ENCODE data around the gene SLC7A10.
"Not testable (repeated sequence)": the region's sequence is repeated elsewhere in the genome, so short reads cannot be mapped to it uniquely, and the experiment has no call there.

The SLC7A10 gene

GRCh38 chr19:33215438-33216197, 10.0 kb downstream of the SLC7A10 start:
- no peak for DNase-seq
- Mint-ChIP-seq H3K4me3 (no peak overlapping the region), H3K36me3 (ENCODE audit: low read depth) (no peaks in the 10 kb centered on the region), H3K27me3 (ENCODE audit: low read depth, poor library complexity) (peaks cover 27% of the 10 kb centered on the region), H3K9me3 (no peaks in the 10 kb centered on the region), H3K4me1 (no peaks in the 10 kb centered on the region), H3K27ac (no peak overlapping the region)
- TF ChIP-seq CTCF (IDR thresholded peaks at IDR 0.05): no peak

GRCh38 chr19:33214596-33214995, 11.1 kb downstream of the SLC7A10 start:
- H3K4me3 Mint-ChIP-seq: no peak overlapping the region
- no peak overlapping the region for H3K27ac Mint-ChIP-seq
- peak; percentile 41 for DNase-seq
- H3K36me3 Mint-ChIP-seq (ENCODE audit: low read depth): no peaks in the 10 kb centered on the region
- H3K27me3 Mint-ChIP-seq (ENCODE audit: low read depth, poor library complexity): peaks cover 19% of the 10 kb centered on the region
- no peaks in the 10 kb centered on the region for H3K4me1 Mint-ChIP-seq
- peak; percentile 22 for TF ChIP-seq CTCF (IDR thresholded peaks at IDR 0.05)
- no peaks in the 10 kb centered on the region for H3K9me3 Mint-ChIP-seq

GRCh38 chr19:33212436-33213172, 13.0 kb downstream of the SLC7A10 start:
- DNase-seq: no peak
- peaks cover 12% of the 10 kb centered on the region for H3K27me3 Mint-ChIP-seq (ENCODE audit: low read depth, poor library complexity)
- H3K36me3 Mint-ChIP-seq (ENCODE audit: low read depth): no peaks in the 10 kb centered on the region
- no peak overlapping the region for H3K4me3 Mint-ChIP-seq
- TF ChIP-seq CTCF (IDR thresholded peaks at IDR 0.05): no peak
- no peaks in the 10 kb centered on the region for H3K9me3 Mint-ChIP-seq
- H3K4me1 Mint-ChIP-seq: no peaks in the 10 kb centered on the region
- no peak overlapping the region for H3K27ac Mint-ChIP-seq

- Mint-ChIP-seq H3K4me3 (no peak overlapping the region), H3K27ac (no peak overlapping the region), H3K36me3 (ENCODE audit: low read depth) (no peaks in the 10 kb centered on the region), H3K4me1 (no peaks in the 10 kb centered on the region), H3K27me3 (ENCODE audit: low read depth, poor library complexity) (peaks cover 5% of the 10 kb centered on the region), H3K9me3 (no peaks in the 10 kb centered on the region)
- no peak for TF ChIP-seq CTCF (IDR thresholded peaks at IDR 0.05)
- DNase-seq: no peak
Observed at GRCh38 chr19:33211794-33212435, 13.7 kb downstream of the SLC7A10 start.

- Mint-ChIP-seq H3K9me3 (no peaks in the 10 kb centered on the region), H3K4me3 (no peak overlapping the region)
Observed at GRCh38 chr19:33210266-33210940, 15.2 kb downstream of the SLC7A10 start.

GRCh38 chr19:33209850-33210230, 15.8 kb downstream of the SLC7A10 start:
- DNase-seq; H3K4me3 Mint-ChIP-seq; H3K27ac Mint-ChIP-seq; H3K27me3 Mint-ChIP-seq (ENCODE audit: low read depth, poor library complexity); H3K4me1 Mint-ChIP-seq; H3K9me3 Mint-ChIP-seq; H3K36me3 Mint-ChIP-seq (ENCODE audit: low read depth): not testable (repeated sequence)

More at GRCh38 chr19:33210266-33210940, 15.2 kb downstream of the SLC7A10 start:
- no peak for TF ChIP-seq CTCF (IDR thresholded peaks at IDR 0.05)
- no peak for DNase-seq
- no peaks in the 10 kb centered on the region for H3K4me1 Mint-ChIP-seq
- H3K27ac Mint-ChIP-seq: no peak overlapping the region
- H3K36me3 Mint-ChIP-seq (ENCODE audit: low read depth): no peaks in the 10 kb centered on the region
- H3K27me3 Mint-ChIP-seq (ENCODE audit: low read depth, poor library complexity): no peaks in the 10 kb centered on the region

Measured in nephron progenitor cell (in vitro differentiated cells).